NCI-H1092 (cell line): Measurements from ENCODE around the gene PLEKHJ1.
"Not testable (repeated sequence)": the region's sequence is repeated elsewhere in the genome, so short reads cannot be mapped to it uniquely, and the experiment has no call there.

ENCODE experiments used
- DNase-seq: peaks from one replicate; lab custom pipeline; 2025; lab: John Stamatoyannopoulos, UW

The PLEKHJ1 gene, protein sequence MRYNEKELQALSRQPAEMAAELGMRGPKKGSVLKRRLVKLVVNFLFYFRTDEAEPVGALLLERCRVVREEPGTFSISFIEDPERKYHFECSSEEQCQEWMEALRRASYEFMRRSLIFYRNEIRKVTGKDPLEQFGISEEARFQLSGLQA

DNA sequence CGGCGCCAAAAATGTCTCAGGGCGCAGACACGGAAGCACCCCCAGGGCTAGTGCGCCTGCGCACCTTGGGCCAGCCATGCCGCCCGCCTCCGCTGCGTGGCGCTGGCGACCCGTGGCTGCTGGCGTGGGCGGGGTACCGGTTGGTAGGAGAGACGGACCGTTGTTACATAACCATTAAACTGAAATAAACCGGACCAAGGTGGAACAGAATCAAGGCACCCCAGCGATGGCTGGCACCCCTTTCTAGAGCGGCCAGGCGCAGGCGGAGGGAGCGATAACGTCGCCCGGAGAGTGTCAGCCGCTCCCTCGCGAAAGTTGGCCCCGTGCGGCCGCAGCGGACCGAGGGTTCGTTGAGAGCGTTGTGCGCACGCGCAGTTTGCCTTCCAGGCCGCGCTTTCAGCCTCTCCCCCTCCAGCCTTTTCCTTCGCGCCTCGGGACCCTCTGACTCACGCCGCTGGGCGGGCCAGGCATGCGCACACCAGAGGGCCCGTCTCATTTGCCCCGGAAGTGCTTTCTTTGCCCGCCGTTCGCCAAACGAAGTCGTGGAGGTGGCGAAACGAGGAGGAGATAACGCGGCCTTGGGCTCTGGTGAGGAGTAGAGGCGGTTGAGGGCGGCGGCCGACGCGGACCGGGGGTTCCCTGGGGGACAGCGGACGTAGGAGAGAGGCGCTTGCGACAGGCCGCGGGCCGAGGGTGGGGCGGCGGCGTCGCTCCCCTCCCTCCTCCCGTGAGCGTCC lies at the start of gene PLEKHJ1, which contains the start of gene SF3A2:
TSS of gene PLEKHJ1 (minus strand) at position 16 of the 737 bp plus-strand sequence. CDS start 81 bp downstream, outside the sequence.
TSS of gene SF3A2 (plus strand) at position 511 of the 737 bp plus-strand sequence. CDS start 6,595 bp downstream, outside the sequence.
- DNase-seq, result peak; percentile 98

DNA sequence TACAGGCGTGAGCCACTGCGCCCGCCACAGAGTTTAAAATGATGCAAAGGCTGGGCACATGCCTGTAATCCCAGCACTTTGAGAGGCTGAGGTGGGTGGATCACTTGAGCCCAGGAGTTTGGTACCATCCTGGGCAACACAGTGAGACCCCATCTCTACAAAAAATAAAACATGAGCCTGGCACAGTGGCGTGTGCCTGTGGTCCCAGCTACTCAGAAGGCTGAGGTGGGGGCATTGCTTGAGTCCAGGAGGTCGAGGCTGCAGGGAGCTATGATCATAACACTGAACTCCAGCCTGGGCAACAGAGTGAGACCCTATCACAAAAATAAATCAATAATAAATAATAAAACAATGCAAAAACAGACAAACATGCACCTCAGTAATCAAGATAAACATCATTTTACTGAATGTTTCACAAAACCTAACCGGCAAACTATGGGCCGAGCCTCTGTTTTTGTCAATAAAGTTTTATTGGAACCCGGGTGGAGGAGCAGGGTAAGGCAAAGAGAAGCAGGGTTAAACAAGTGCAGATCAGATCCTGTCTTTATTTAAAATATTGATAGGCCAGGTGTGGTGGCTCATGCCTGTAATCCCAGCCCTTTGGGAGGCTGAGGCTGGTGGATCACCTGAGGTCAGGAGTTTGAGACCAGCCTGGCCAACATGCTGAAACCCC lies 47.8 kb upstream of the PLEKHJ1 start:
- DNase-seq, result no peak

DNA sequence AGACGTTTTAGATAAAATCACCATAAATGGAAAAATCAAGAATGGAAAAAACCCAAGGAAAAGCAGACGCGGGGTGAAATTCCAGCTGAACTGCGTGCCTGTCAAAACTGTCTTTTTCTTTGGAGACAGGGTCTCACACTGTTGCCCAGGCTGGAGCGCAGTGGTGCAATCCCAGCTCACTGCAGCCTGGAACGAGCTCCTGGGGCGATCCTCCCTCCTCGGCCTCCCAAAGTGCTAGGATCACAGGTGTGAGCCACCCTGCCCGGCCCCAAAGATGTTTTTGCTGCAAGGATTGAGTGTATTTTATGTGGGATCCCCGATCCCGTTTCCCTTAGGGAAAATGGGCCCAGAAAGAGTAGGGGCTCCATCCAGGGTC lies 46.7 kb upstream of the PLEKHJ1 start:
- no peak for DNase-seq

DNA sequence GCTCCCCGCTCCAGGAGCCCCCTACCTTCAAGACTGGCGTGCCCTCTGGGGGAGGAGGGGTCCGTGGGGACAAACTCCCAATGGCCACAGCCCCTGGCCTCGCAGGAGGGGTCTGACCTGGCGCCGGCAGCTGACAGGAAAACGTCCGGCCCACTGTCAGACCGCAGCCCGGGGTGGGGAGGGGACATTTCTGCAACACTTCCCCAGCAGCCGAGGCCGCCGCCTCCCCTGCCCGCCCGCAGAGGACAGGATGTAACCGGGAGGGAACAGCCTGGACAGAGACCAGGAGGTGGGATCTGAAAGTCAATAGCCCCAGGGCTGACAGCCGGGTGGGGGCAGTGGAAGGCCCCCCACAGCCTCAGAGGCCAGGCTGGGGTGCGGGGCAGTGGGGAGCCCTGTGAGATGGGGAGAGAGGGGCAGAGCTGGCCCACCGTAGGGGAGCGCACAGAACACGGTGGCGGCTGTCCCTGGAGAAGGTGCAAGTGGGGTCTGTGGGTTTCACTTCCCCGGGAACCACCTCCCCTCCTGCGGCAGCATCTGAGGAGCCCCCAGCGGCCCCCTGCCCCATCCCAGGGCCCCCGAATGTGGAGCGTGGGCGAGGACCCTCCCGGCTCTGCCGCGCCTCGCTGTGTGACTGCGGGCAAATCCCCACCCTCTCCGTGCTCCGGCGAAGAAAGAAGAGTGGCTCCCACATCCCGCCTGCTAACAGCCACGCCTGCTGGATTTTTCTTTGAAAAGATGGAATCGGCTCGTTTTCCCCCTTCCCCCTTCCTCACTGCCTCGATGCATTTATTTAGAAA lies 46.1 kb upstream of the PLEKHJ1 start, which contains the start of gene PEAK3:
TSS of gene PEAK3 (minus strand) at position 114 of the 800 bp plus-strand sequence. CDS start 1,244 bp downstream, outside the sequence.
- DNase-seq, result no peak

DNA sequence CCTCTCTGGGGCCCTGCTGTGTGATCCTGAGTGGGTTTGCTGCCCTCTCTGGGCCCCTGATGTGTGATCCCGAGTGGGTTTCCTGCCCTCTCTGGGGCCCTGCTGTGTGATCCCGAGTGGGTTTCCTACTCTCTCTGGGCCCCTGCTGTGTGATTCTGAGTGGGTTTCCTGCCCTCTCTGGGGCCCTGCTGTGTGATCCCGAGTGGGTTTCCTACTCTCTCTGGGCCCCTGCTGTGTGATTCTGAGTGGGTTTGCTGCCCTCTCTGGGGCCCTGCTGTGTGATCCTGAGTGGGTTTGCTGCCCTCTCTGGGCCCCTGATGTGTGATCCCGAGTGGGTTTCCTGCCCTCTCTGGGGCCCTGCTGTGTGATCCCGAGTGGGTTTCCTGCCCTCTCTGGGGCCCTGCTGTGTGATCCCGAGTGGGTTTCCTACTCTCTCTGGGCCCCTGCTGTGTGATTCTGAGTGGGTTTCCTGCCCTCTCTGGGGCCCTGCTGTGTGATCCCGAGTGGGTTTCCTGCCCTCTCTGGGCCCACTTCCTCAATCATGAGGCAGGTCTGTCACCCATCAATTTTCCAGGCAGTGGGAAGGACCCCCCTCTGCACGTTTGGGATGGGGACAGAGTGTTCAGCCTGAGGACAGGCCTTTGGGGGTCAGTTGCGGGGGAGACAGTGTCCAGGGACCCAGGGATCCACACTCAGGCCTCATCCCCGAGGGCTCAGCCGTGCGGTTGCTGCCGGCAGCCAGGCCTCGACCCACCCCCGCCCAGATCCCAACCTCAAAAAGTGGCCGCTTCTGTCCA lies 45.3 kb upstream of the PLEKHJ1 start:
- not testable (repeated sequence) for DNase-seq

DNA sequence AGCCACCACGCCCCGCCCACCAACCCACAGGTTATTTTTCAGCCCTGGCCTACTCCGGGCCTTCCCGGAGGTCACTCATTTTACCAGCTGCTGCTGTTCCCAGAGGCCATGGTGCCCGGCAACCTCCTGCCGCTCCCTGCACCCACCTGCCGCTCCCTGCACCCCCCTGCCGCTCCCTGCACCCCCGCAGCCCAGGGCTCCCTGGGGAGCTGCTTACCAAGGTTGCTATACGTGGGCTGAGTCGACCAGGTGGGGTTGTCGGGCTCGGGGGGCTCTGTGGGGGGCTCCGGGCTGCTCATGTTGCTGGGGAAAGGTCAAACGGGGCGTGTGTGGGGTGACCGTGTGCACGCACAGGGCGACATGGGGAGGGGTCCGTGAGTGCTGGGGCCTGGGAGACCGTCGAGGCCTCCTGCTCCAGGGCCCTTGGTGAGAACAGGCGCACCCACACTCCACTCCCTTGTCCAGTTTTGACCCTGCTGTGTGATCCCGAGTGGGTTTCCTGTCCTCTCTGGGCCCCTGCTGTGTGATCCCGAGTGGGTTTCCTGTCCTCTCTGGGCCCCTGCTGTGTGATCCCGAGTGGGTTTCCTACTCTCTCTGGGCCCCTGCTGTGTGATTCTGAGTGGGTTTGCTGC lies 44.6 kb upstream of the PLEKHJ1 start:
- DNase-seq, result no peak

DNA sequence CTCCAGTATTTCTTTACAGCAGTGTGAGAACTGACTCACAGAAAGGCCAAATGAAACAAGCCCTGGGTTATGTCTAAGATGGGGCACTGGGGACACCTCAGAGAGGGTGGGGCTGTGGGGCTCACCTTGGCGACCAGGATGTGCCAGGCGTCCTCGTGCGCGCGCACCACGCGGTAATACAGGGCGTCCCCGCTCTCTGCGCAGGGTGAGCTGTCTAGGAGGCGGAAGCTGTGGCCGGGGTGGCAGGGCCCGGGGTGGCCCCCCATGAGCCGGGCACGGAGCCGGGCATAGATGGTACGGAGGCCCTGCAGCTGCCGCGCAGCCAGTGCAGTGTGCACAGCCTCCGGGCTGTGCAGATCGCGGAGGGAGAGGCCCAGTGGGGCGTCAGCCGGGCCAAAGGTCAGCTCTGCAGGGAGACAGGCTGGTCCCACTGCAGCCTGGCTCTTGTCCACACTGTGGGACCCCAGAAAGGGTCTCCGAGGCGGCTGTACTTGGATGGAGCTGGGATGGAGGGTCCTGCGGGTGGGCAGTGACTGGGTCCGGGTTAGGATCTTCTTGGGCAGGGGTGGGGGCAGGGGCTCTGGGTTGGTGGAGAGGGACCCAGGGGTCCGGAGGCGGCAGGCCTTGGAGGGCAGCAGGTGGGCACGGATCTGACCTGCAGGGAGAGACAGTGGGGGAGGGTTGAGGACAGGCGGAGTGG lies 42.5 kb upstream of the PLEKHJ1 start:
- DNase-seq, result no peak

DNA sequence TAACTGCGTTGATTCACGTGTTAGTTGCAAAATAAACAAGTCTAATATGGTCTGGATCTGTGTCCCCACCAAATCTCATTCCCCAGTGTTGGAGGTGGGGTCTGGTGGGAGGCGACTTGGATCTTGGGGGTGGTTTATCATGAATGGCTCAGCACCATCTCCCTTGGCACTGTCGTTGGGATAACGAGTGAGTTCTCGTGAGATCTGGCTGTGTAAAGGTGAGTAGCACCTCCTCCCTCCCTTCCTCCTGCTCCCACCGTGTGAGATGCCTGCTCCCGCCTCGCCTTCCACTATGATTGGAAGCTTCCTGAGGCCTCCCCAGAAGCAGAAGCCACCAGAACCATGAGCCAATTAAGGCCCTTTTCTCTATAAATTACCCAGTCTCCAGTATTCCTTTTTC lies 41.0 kb upstream of the PLEKHJ1 start:
- no peak for DNase-seq

DNA sequence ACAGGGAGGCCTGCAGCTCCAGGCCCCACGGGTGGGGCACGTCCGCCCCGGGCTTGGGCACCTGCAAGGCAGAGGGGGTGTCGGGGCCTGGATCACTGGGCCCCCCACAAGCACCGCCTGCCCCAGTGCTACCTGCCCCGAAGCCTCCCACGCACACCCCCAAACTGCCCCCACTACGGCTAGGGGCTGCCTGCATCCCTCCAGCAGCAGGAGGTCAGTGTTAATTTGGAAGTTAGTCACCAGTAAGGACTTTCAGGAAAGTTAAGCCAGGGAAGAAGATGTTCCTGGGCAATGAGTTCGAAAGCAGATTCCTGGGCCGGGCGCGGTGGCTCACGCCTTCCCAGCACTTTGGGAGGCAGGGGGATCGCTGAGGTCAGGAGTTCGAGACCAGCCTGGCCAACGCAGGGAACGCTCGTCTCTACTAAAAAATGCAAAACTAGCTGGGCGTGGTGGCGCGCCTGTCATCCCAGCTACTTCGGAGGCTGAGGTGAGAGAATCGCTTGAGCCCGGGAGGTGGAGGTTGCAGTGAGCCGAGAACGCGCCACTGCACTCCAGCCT lies 40.4 kb upstream of the PLEKHJ1 start:
- DNase-seq, result no peak

DNA sequence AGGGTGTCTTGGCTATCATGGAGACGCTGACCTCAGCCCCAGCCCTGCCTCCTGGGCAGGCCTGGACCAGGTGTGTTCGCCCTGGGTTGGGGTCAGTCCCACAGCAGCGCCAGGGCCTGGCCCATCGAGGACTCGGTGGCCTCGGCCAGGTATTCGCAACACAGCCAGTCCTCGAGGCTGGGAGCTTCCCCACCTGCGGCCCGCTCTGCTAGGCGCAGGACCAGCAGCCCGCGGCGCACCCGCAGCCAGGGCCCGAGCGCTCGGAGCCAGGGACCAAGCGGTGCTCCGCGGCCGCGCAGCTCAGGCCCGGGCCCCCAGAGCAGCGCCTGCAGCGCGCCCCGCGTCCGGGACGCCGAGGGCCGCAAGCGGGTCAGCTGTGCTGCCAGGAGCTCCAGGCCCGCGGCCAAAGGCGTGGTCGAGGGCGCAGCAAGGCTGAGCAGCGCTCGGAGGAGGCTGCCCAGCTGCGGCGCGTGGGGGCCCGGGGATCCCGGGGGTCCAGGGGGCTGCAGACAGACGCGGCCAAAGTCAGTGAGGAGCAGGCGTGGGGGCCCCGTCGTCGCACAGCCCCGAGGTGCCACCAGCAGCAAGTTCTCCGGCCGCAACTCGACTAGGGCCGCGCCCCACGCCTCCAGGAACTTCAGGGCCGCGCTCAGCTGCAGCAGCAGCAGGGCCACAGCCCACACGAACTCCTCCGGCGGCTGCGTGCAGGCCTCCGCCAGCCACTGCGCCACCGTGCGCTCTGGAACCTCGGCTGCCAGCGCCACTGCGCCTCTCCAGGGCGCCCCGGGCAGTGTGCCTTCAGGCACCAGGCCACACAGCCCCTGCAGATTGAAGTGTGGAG lies 39.7 kb upstream of the PLEKHJ1 start:
- DNase-seq, result no peak

DNA sequence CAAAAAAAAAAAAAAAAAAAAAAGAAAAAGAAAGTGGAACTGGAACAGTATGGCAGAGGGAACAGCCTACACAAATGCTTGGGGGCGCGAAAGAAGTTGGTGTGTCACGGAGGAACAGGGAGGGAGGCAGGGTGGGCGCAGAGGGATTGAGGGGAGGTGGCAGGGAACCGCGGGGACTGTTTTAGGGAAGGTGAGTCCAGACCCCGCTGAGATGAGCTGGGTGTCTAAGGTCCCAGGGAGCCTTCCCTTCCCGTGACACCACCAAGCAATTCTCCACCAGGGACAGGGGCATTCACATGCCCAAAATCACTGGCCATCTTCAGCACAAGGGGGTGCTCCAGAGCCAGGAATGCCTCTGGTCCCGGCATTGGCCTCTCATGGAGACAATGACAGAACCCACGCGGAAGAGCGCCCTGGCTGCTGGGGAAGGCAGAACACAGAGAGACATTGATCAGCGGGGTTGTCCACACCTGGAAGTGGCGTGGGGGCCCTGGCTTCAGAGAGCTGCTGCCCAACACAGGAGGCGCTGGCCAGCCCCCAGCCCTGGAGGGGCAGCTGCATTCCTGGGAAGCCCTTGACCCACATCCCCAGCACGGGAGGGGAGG lies 38.9 kb upstream of the PLEKHJ1 start:
- peak; percentile 29 for DNase-seq

DNA sequence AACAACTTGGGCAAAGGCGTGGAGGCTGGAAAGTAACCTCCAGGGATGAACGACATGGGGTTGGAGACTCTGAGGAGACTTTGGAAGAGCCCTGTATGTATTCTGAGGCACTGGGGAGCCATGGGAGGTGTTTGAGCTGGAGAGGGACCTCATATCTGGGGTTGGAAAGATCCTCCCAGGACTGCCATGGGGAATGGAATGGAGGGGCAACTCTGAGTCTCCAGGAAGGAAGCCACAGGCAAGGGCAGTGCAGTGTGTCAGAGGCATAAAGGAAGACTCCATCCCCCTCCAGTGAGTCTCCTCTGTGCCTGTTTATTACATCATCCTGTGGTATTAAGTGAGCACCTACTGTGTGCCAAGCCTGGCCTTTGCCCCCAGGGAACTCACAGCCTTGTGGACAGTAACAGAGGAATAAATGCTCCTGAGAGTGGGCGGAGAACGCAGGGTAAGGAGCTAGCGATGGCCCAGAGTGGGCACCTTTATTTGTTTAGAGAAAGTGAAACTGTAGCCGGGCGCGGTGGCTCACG lies 38.1 kb upstream of the PLEKHJ1 start:
- DNase-seq, result no peak

DNA sequence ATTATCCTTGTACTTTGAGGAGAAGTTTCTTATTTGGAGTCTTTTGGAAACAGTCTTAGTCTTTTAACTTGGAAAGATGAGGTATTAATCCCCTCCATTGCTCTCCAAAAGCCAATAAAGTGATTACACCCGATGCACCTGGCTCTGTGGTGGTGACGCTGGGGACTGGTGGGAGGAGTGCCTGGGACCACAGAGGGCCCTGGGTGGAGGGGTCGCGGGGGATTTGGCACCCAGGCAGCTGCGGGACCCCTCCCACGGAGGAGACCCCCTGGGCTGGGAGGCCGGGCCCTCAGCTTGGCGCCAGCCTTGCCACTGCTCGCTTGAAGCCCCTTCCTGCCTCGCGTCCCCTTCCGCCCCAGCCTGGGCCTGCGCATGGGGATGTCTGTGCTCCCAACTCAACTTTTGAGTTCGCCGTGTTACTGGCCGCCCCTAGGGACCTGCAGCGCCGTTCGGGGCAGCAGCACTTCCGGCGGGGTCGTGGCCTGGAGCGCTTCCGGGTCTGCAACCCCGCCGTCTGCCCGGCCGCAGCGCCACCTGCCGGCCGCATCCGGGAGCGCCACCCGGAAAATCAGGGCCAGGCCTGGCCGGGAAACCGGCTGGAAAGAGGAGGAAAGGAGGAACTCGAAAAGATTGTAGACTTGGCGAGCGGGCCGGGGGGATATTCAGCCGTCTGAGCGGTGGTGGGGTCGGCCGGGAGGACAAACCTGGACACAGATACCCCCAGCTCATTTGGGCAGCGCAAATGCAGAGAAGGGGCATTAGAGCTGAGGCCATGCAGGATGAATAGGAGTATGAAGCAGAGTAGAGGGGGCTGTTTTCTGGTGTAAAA lies 37.4 kb upstream of the PLEKHJ1 start:
- peak; percentile 66 for DNase-seq

DNA sequence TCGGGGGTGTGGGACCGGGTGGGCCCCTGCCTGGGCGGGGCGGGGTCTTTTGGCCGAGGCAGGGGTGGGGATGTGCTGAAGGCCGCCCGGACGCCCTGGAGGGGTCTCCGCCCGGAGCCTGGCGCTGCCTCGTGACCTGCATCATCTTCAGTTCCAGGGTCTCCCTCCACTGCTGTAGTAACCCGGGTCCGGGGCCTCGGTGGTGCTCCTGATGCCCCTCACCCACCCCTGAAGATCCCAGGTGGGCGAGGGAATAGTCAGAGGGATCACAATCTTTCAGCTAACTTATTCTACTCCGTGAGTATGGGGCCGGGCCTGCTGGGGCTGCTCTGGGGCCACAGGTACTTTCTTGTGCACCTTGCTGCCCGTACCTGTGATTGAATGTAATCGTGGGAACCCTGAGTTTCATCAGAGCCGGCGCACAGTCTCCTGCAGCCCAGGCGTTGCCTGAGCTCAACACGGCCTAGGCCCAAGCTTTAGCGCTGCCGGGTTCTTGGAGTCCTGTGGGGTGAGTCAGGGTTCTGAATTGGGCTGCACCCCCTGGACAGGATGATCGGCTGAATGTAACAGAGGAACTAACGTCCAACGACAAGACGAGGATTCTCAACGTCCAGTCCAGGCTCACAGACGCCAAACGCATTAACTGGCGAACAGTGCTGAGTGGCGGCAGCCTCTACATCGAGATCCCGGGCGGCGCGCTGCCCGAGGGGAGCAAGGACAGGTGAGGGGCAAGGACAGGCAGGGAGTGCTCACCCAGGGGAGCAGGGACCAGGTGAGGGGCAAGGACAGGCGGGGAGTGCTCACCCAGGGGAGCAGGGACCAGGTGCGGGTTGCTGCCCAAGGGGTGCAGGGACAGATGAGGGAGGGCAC lies 35.3 kb upstream of the PLEKHJ1 start:
- DNase-seq, result no peak

DNA sequence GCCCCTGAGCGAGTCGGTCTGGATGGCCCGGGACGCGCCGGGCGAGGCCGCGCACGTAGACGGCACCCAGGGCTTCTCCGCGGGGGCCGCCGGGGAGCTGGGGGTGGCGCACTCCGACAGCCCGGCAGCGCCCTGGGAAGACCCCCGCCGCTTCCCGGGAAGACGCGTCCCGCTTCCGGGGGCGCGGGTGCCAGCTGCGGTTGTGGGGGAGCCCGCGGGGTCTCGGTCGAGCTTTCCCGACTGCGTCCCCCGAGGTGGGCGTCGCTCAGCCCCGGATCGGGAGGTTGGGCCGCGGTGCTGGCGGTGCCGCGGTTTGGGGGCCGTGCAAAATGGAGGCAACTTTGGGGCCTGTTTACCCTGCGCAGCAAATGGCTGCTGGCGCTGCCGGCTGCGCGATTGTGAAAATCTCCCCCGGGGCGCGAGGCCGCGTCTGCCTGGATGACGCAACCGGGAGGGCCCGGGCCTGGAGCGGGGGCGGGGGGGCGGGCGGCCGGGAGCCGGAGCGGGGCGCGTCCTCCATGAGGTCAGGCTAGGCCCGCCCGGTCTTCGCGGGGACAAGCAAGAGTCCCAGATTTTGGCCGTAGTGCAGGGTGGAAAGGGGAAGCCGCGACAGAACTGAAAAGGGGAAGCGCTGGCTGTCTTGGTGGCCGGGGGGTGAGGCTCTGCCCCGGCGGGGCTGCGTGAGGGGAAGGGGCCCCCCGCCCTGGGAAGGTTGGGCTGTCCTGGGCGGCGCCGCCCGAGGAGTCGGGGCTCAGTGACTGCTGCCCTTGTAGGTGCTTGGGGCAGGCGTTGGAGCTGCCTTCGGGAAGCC lies 34.5 kb upstream of the PLEKHJ1 start:
- DNase-seq, result no peak

DNA sequence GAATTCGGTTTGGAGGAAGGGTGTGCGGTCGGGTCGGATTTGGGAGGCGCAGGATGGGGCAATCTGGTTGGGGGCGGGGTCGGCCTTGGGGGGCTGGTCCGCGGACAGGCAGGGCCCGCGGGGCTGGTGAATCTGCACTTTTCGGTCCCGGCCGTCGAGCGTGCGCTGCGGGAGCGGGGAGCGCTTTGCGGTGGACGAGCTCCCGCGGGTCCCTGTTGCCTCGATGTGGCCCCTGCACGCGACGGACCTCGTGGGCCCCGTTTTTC lies 34.0 kb upstream of the PLEKHJ1 start:
- DNase-seq, result no peak
